ENCODE data around the gene RNU6-1. TPM values are rescaled to one million over a fixed set of nuclear protein-coding genes. Genes with fewer than 3 reads are reported as not detected.

The RNU6-1 gene
- total RNA-seq, 1 donor from 2014 or later, result not detected

GRCh38 chr15:67845974-67846373 is 6.1 kb upstream of the RNU6-1 start:
- Histone ChIP-seq H3K36me3 (no peaks in the 10 kb centered on the region), H3K4me1 (peaks cover 54% of the 10 kb centered on the region), H3K27ac (no peak overlapping the region), H4K20me1 (ENCODE audit: low read depth) (no peaks in the 10 kb centered on the region), H2AFZ (replicated peaks) (no peak overlapping the region), H3F3A (ENCODE audit: low read depth) (peaks cover 36% of the 10 kb centered on the region), H3K9me3 (ENCODE audit: low read depth) (no peaks in the 10 kb centered on the region), H3K4me2 (peak overlapping the region; percentile 23), H3K9ac (no peak overlapping the region), H3K4me3 (no peak overlapping the region), H3K79me2 (ENCODE audit: low read depth) (no peaks in the 10 kb centered on the region), H3K27me3 (no peaks in the 10 kb centered on the region)
- peaks cover 9% of the 10 kb centered on the region for H3K9me3 Mint-ChIP-seq
- H3K36me3 Mint-ChIP-seq, result peaks cover 1% of the 10 kb centered on the region
- DNase-seq (ENCODE audit: low spot score), result no peak
- peaks cover 61% of the 10 kb centered on the region for H3K4me1 Mint-ChIP-seq
- H3K27ac Mint-ChIP-seq, result no peak overlapping the region
- peaks cover 7% of the 10 kb centered on the region for H3K27me3 Mint-ChIP-seq (ENCODE audit: insufficient read depth, low read depth)
- H3K4me3 Mint-ChIP-seq, result no peak overlapping the region
- no peak for TF ChIP-seq CTCF (IDR thresholded peaks at IDR 0.05)
- no peak for TF ChIP-seq EZH2 (IDR thresholded peaks at IDR 0.05)
- no peak for TF ChIP-seq EZH2phosphoT487 (IDR thresholded peaks at IDR 0.05)

GRCh38 chr15:67843571-67844387 is 3.9 kb upstream of the RNU6-1 start:
- Mint-ChIP-seq H3K4me1 (peaks cover 65% of the 10 kb centered on the region), H3K9me3 (peaks cover 9% of the 10 kb centered on the region), H3K4me3 (peak overlapping the region; percentile 70), H3K27ac (peak overlapping the region; percentile 95), H3K36me3 (no peaks in the 10 kb centered on the region), H3K27me3 (ENCODE audit: insufficient read depth, low read depth) (peaks cover 17% of the 10 kb centered on the region)
- DNase-seq (ENCODE audit: low spot score), result peak; percentile 91
- peaks cover 61% of the 10 kb centered on the region for H3K4me1 ChIP-seq
- no peak overlapping the region for H2AFZ ChIP-seq (replicated peaks)
- peaks cover 8% of the 10 kb centered on the region for H3K27me3 ChIP-seq
- peaks cover 46% of the 10 kb centered on the region for H3F3A ChIP-seq (ENCODE audit: low read depth)
- peak overlapping the region; percentile 81 for H3K27ac ChIP-seq
- H3K4me3 ChIP-seq, result no peak overlapping the region
- H3K36me3 ChIP-seq, result no peaks in the 10 kb centered on the region
- TF ChIP-seq CTCF (IDR thresholded peaks at IDR 0.05), result no peak
- no peaks in the 10 kb centered on the region for H3K79me2 ChIP-seq (ENCODE audit: low read depth)
- H3K4me2 ChIP-seq, result peak overlapping the region; percentile 58
- no peaks in the 10 kb centered on the region for H4K20me1 ChIP-seq (ENCODE audit: low read depth)
- no peaks in the 10 kb centered on the region for H3K9me3 ChIP-seq (ENCODE audit: low read depth)
- no peak overlapping the region for H3K9ac ChIP-seq

DNA sequence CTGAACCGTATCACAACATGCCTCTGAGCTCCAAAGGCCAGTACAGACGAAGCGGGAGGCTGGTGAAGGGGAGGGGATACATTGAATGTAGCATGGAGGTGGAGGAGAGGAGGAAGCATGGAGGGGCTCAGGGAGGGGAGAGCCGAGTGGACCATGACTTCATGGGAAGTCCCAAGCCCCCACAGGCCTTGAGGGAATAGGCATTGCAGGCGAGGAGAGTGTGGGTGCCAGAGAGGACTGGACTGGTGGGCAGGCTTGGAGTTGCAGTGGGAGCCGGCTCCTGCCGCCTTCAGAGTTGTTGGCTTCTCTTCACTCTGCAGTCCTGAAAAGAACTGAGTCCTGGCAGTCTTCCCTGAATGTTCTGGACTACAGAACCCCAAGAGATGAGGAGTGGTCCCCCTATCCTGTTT is 3.3 kb upstream of the RNU6-1 start:
- H3K4me3 Mint-ChIP-seq, result peak overlapping the region; percentile 70
- Histone ChIP-seq H2AFZ (replicated peaks) (no peak overlapping the region), H3F3A (ENCODE audit: low read depth) (peaks cover 53% of the 10 kb centered on the region), H3K9ac (no peak overlapping the region), H3K27ac (peak overlapping the region; percentile 81), H3K9me3 (ENCODE audit: low read depth) (no peaks in the 10 kb centered on the region), H3K27me3 (peaks cover 15% of the 10 kb centered on the region), H3K79me2 (ENCODE audit: low read depth) (no peaks in the 10 kb centered on the region), H4K20me1 (ENCODE audit: low read depth) (no peaks in the 10 kb centered on the region), H3K4me3 (no peak overlapping the region), H3K4me2 (peak overlapping the region; percentile 58), H3K36me3 (no peaks in the 10 kb centered on the region), H3K4me1 (peaks cover 61% of the 10 kb centered on the region)
- no peak for TF ChIP-seq EZH2phosphoT487 (IDR thresholded peaks at IDR 0.05)
- TF ChIP-seq EZH2 (IDR thresholded peaks at IDR 0.05), result no peak
- no peak for TF ChIP-seq CTCF (IDR thresholded peaks at IDR 0.05)
- peak; percentile 44 for DNase-seq (ENCODE audit: low spot score)
- H3K4me1 Mint-ChIP-seq, result peaks cover 65% of the 10 kb centered on the region
- no peaks in the 10 kb centered on the region for H3K36me3 Mint-ChIP-seq
- peaks cover 21% of the 10 kb centered on the region for H3K27me3 Mint-ChIP-seq (ENCODE audit: insufficient read depth, low read depth)
- peak overlapping the region; percentile 95 for H3K27ac Mint-ChIP-seq
- H3K9me3 Mint-ChIP-seq, result peaks cover 8% of the 10 kb centered on the region
